ENCODE results near the gene NGEF. TPM values are rescaled to one million over a fixed set of nuclear protein-coding genes. Genes with fewer than 3 reads are reported as not detected.

NGEF gene
- total RNA-seq, 1 experiment from 2014 or later: 71.3 TPM

DNA sequence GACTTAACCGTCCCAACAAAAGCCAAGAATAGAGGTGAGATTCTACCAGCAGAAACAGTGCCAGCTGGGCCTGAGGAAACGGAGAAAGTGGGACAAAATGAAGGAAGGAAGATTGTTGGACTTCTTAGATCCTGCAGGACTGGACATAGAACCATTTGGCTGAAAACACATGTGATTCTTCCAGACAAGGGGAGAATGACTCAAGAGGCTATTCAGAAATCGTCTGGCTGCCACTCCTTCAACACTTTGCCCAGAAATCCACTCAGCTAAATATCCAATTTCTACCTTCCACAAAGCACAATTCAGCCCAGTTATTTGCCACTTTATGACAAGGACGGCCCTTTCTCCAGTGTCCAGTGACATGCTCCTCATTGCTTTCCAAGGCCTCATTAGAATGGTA, 81.4 kb downstream of the NGEF start:
- ChIA-PET CTCF (no interaction called here), POLR2A (ENCODE audit: unreplicated experiment) (interaction anchor here (0.6 to 0.7 kb wide), 3 partner anchors 25 to 65 kb away, joined by 4 to 6 read pairs (median 4); no protein-coding TSS in a partner anchor)
- ATAC-seq (no peak; the same call in 1 of the 2 replicates), DNase-seq (no peak)
- no peaks in the 10 kb centered on the region for H3K9me3 ChIP-seq (ENCODE audit: low read length)
- H4K20me1 ChIP-seq (ENCODE audit: low read length): no peaks in the 10 kb centered on the region
- H3K4me1 ChIP-seq (ENCODE audit: insufficient read depth, low read length): peaks cover 10% of the 10 kb centered on the region
- no peak overlapping the region for H3K9ac ChIP-seq (ENCODE audit: low read length)
- TF ChIP-seq EZH2 (IDR thresholded peaks at IDR 0.05; ENCODE audit: low read length, unreplicated experiment): no peak
- TF ChIP-seq EZH2phosphoT487 (IDR thresholded peaks at IDR 0.05; ENCODE audit: borderline replicate concordance, low read length): no peak
- TF ChIP-seq, protein P1, sequence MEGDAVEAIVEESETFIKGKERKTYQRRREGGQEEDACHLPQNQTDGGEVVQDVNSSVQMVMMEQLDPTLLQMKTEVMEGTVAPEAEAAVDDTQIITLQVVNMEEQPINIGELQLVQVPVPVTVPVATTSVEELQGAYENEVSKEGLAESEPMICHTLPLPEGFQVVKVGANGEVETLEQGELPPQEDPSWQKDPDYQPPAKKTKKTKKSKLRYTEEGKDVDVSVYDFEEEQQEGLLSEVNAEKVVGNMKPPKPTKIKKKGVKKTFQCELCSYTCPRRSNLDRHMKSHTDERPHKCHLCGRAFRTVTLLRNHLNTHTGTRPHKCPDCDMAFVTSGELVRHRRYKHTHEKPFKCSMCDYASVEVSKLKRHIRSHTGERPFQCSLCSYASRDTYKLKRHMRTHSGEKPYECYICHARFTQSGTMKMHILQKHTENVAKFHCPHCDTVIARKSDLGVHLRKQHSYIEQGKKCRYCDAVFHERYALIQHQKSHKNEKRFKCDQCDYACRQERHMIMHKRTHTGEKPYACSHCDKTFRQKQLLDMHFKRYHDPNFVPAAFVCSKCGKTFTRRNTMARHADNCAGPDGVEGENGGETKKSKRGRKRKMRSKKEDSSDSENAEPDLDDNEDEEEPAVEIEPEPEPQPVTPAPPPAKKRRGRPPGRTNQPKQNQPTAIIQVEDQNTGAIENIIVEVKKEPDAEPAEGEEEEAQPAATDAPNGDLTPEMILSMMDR (conservative IDR thresholded peaks at IDR 0.05; ENCODE audit: low read depth, low read length): no peak
- H3K27ac ChIP-seq (ENCODE audit: low read length): no peak overlapping the region
- no peaks in the 10 kb centered on the region for H3F3A ChIP-seq (ENCODE audit: low read length, unreplicated experiment)
- no peak overlapping the region for H2AFZ ChIP-seq (ENCODE audit: low read length)
- H3K27me3 ChIP-seq (ENCODE audit: low read length): no peaks in the 10 kb centered on the region
- H3K9me2 ChIP-seq (replicated peaks; ENCODE audit: low read length): no peaks in the 10 kb centered on the region
- H3K79me2 ChIP-seq (ENCODE audit: low read length): peaks cover 18% of the 10 kb centered on the region
- no TSS peak for BruUV-seq (replicated peaks)
- no peak overlapping the region for H3K4me2 ChIP-seq (ENCODE audit: low read length)
- intact Hi-C loops (cut with micrococcal nuclease): no loop called here
- H3K36me3 ChIP-seq (ENCODE audit: low read depth, low read length): no peaks in the 10 kb centered on the region
- no peak overlapping the region for H3K4me3 ChIP-seq (ENCODE audit: low read length)

DNA sequence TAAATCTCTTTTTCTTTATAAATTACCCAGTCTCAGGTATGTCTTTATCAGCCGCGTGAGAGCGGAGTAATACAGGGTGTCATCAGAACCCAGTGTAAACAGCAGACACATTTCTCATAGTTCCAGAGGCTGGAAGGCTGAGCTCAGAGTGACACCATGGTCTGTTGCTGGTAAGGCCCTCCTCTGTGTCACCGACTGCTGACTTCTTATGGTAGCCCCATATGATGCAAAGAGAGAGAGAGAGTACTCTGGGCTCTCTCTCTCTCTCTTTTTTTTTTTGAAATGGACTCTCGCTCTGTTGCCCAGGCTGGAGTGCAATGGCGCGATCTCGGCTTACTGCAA, 83.0 kb downstream of the NGEF start:
- no peaks in the 10 kb centered on the region for H3K9me2 ChIP-seq (replicated peaks; ENCODE audit: low read length)
- H3K36me3 ChIP-seq (ENCODE audit: low read depth, low read length): no peaks in the 10 kb centered on the region
- TF ChIP-seq, protein P1 (conservative IDR thresholded peaks at IDR 0.05; ENCODE audit: low read depth, low read length): no peak
- no peak for TF ChIP-seq EZH2phosphoT487 (IDR thresholded peaks at IDR 0.05; ENCODE audit: borderline replicate concordance, low read length)
- no peak for TF ChIP-seq EZH2 (IDR thresholded peaks at IDR 0.05; ENCODE audit: low read length, unreplicated experiment)
- H4K20me1 ChIP-seq (ENCODE audit: low read length): no peaks in the 10 kb centered on the region
- H3K4me3 ChIP-seq (ENCODE audit: low read length): no peak overlapping the region
- H3K79me2 ChIP-seq (ENCODE audit: low read length): peaks cover 35% of the 10 kb centered on the region
- no peaks in the 10 kb centered on the region for H3F3A ChIP-seq (ENCODE audit: low read length, unreplicated experiment)
- CTCF ChIA-PET: no interaction called here
- H3K4me1 ChIP-seq (ENCODE audit: insufficient read depth, low read length): peaks cover 23% of the 10 kb centered on the region
- no peak overlapping the region for H3K27ac ChIP-seq (ENCODE audit: low read length)
- POLR2A ChIA-PET (ENCODE audit: unreplicated experiment): interaction anchor here (0.7 kb wide), 1 partner anchor 54 kb away, joined by 9 read pairs; no protein-coding TSS in a partner anchor
- DNase-seq (no peak), ATAC-seq (no peak)
- no peaks in the 10 kb centered on the region for H3K9me3 ChIP-seq (ENCODE audit: low read length)
- no peak overlapping the region for H3K4me2 ChIP-seq (ENCODE audit: low read length)
- no peak overlapping the region for H3K9ac ChIP-seq (ENCODE audit: low read length)
- intact Hi-C loops (cut with micrococcal nuclease): no loop called here
- no peaks in the 10 kb centered on the region for H3K27me3 ChIP-seq (ENCODE audit: low read length)
- no TSS peak for BruUV-seq (replicated peaks)
- no peak overlapping the region for H2AFZ ChIP-seq (ENCODE audit: low read length)

DNA sequence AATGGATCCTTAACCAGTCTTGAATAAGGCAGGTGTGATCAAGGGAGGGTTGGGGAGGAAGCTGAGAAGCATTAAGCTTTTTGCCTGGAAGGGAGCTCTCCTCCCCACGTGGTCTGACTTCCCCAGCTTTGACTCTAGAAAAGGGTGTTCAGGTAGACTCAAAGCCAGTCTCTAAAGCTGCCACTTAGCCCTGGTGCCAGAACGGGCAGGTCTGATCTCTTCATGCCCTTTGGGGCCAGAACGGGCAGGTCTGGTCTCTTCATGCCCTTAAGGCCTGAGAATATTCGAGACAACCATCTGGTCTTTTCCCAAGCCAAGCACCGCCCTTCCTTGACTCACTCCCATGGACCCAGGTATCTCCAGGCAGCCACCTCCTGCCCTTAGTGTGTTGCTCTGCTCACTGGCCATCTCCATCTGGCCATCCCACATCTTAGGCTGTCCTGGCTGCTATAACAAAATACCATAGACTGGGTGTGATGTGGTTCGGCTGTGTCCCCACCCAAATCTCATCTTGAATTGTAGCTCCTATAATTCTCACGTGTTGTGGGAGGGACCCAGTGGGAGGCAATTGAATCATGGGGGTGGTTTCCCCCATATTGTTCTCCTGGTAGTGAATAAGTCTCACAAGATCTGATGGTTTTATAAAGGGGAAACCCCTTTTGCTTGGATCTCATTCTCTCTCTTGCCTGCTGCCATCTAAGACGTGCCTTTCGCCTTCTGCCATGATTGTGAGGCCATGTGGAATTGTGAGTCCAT, 83.6 kb downstream of the NGEF start:
- H3K9me3 ChIP-seq (ENCODE audit: low read length): no peaks in the 10 kb centered on the region
- H3K36me3 ChIP-seq (ENCODE audit: low read depth, low read length): peaks cover 4% of the 10 kb centered on the region; the same call in 1 of the 2 replicates
- no peaks in the 10 kb centered on the region for H4K20me1 ChIP-seq (ENCODE audit: low read length)
- TSS peak; percentile 23 for BruUV-seq (replicated peaks)
- H3K27me3 ChIP-seq (ENCODE audit: low read length): no peaks in the 10 kb centered on the region
- POLR2A ChIA-PET (ENCODE audit: unreplicated experiment): no interaction called here
- intact Hi-C loops (cut with micrococcal nuclease): loop anchor here (5.0 kb wide), 2 partner anchors 58 to 123 kb away; no protein-coding TSS in a partner anchor
- ATAC-seq (no peak), DNase-seq (no peak)
- H2AFZ ChIP-seq (ENCODE audit: low read length): no peak overlapping the region
- TF ChIP-seq, protein P1 (conservative IDR thresholded peaks at IDR 0.05; ENCODE audit: low read depth, low read length): no peak
- TF ChIP-seq EZH2 (IDR thresholded peaks at IDR 0.05; ENCODE audit: low read length, unreplicated experiment) (no peak), EZH2phosphoT487 (IDR thresholded peaks at IDR 0.05; ENCODE audit: borderline replicate concordance, low read length) (no peak)
- no peak overlapping the region for H3K4me2 ChIP-seq (ENCODE audit: low read length)
- peaks cover 25% of the 10 kb centered on the region for H3K4me1 ChIP-seq (ENCODE audit: insufficient read depth, low read length)
- H3K9me2 ChIP-seq (replicated peaks; ENCODE audit: low read length): no peaks in the 10 kb centered on the region
- no peak overlapping the region for H3K9ac ChIP-seq (ENCODE audit: low read length)
- CTCF ChIA-PET: no interaction called here
- no peak overlapping the region for H3K4me3 ChIP-seq (ENCODE audit: low read length)
- no peaks in the 10 kb centered on the region for H3F3A ChIP-seq (ENCODE audit: low read length, unreplicated experiment)
- H3K27ac ChIP-seq (ENCODE audit: low read length): no peak overlapping the region
- peaks cover 40% of the 10 kb centered on the region for H3K79me2 ChIP-seq (ENCODE audit: low read length)
